ENCODE measurements around the gene KCTD15. TPM values are rescaled to one million over a fixed set of nuclear protein-coding genes. Genes with fewer than 3 reads are reported as not detected.

KCTD15 gene
- total RNA-seq, 1 donor from 2014 or later: 9.9 TPM

GRCh38 chr19:33830264-33830663 lies 33.6 kb downstream of the KCTD15 start:
- no peaks in the 10 kb centered on the region for H3K9me3 ChIP-seq (replicated peaks)
- H3K4me3 ChIP-seq: no peak overlapping the region
- intact Hi-C loops (cut with micrococcal nuclease): no loop called here
- no peak for TF ChIP-seq CTCF (IDR thresholded peaks at IDR 0.05; ENCODE audit: borderline replicate concordance)
- DNase-seq: no peak
- no peak overlapping the region for H3K27ac ChIP-seq (replicated peaks)
- no peaks in the 10 kb centered on the region for H3K4me1 ChIP-seq
- peaks cover 32% of the 10 kb centered on the region for H3K27me3 ChIP-seq (ENCODE audit: low read depth)
- H3K36me3 ChIP-seq: no peaks in the 10 kb centered on the region

GRCh38 chr19:33831825-33832224 lies 35.2 kb downstream of the KCTD15 start:
- no peak overlapping the region for H3K27ac ChIP-seq (replicated peaks)
- peaks cover 28% of the 10 kb centered on the region for H3K27me3 ChIP-seq (ENCODE audit: low read depth)
- no peak for TF ChIP-seq CTCF (IDR thresholded peaks at IDR 0.05; ENCODE audit: borderline replicate concordance)
- H3K4me1 ChIP-seq: no peaks in the 10 kb centered on the region
- intact Hi-C loops (cut with micrococcal nuclease): no loop called here
- no peak for DNase-seq
- no peaks in the 10 kb centered on the region for H3K36me3 ChIP-seq
- H3K4me3 ChIP-seq: no peak overlapping the region
- H3K9me3 ChIP-seq (replicated peaks): no peaks in the 10 kb centered on the region

GRCh38 chr19:33832633-33833032 lies 36.0 kb downstream of the KCTD15 start:
- no peak for DNase-seq
- Histone ChIP-seq H3K4me3 (no peak overlapping the region), H3K9me3 (replicated peaks) (no peaks in the 10 kb centered on the region), H3K27ac (replicated peaks) (no peak overlapping the region), H3K36me3 (no peaks in the 10 kb centered on the region), H3K4me1 (no peaks in the 10 kb centered on the region), H3K27me3 (ENCODE audit: low read depth) (peaks cover 28% of the 10 kb centered on the region)
- intact Hi-C loops (cut with micrococcal nuclease): no loop called here
- TF ChIP-seq CTCF (IDR thresholded peaks at IDR 0.05; ENCODE audit: borderline replicate concordance): no peak

- Histone ChIP-seq H3K27ac (replicated peaks) (no peak overlapping the region), H3K36me3 (no peaks in the 10 kb centered on the region), H3K4me3 (no peak overlapping the region), H3K4me1 (no peaks in the 10 kb centered on the region), H3K27me3 (ENCODE audit: low read depth) (peaks cover 38% of the 10 kb centered on the region), H3K9me3 (replicated peaks) (no peaks in the 10 kb centered on the region)
- no peak for TF ChIP-seq CTCF (IDR thresholded peaks at IDR 0.05; ENCODE audit: borderline replicate concordance)
- intact Hi-C loops (cut with micrococcal nuclease): no loop called here
- DNase-seq: no peak
Observed at GRCh38 chr19:33840382-33840781, 43.7 kb downstream of the KCTD15 start.

GRCh38 chr19:33840783-33841182 lies 44.1 kb downstream of the KCTD15 start:
- intact Hi-C loops (cut with micrococcal nuclease): no loop called here

More at GRCh38 chr19:33840783-33841182, 44.1 kb downstream of the KCTD15 start:
- H3K36me3 ChIP-seq: no peaks in the 10 kb centered on the region
- no peaks in the 10 kb centered on the region for H3K9me3 ChIP-seq (replicated peaks)
- no peak overlapping the region for H3K4me3 ChIP-seq
- H3K27me3 ChIP-seq (ENCODE audit: low read depth): peaks cover 38% of the 10 kb centered on the region
- no peaks in the 10 kb centered on the region for H3K4me1 ChIP-seq
- no peak overlapping the region for H3K27ac ChIP-seq (replicated peaks)
- TF ChIP-seq CTCF (IDR thresholded peaks at IDR 0.05; ENCODE audit: borderline replicate concordance): no peak
- DNase-seq: no peak

Data from left ventricle myocardium inferior (tissue), 1 donor.